Frontal cortex (tissue), 4 donors: ENCODE data around the gene IGLL1. TPM values are rescaled to one million over a fixed set of nuclear protein-coding genes. Genes with fewer than 3 reads are reported as not detected.
"Not testable (repeated sequence)": the region's sequence is repeated elsewhere in the genome, so short reads cannot be mapped to it uniquely, and the experiment has no call there.

Experiments used
- DNase-seq, 2 donors: peaks; one replicate each; pipeline ENCODE4 v3.0.0; 2012; ENCODE audit warnings: low spot score in 2 of 2
- FAIRE-seq: peaks from 2 replicates; lab custom pipeline; 2012; peaks lifted over from hg19 to GRCh38; lab: Jason Lieb, UNC
- total RNA-seq: library from RNA; depleted of rRNA; stranded (reverse); fragments of >200 nt; gene quantifications from one replicate; pipeline ENCODE4 v1.2.3, GENCODE V29; 2014
- donor health status: control.
- donor health status: control.
- donor health status: control.

Gene IGLL1
- total RNA-seq, 1 donor from 2014 or later: not detected

DNA sequence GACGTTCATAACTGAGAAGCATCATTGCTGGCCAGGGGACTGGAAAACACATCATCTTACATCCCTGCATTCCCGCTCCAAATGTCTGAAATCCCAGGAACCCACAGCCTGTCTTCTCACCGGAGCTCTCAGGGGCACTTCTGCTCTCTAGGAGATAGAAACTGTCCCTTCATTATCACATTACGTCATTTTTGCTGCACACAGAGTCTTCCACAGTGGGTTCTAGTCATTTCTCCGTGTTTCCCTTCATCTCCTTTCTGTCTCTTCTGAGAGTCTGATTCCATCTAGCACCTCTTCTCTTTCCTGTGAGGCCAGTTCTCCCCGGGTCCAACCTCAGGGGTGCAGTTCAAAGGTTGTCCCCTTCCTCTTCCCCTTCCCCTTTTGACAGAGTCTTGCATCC lies 15.8 kb upstream of the IGLL1 start:
- not testable (repeated sequence) for FAIRE-seq, DNase-seq

DNA sequence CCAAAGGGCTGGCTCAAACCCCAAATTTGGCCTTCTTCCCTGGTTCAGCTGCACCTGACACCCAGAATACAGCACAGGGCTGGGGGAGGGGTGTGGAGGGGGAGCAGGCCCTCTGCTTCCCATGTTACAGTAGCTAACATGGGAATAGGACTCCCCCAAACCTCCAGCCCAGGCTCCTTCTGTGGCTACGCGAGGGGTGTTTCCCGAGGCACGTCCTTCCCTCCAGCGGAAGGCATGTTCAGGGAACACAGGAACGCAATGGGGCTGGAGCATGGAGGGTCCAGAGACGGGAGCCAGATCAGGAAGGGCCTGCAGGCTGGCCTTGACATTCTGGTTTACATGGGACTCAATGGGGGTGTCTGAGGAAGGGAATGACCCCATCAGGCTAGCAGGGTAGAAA lies 11.8 kb upstream of the IGLL1 start:
- FAIRE-seq (no peak), DNase-seq (no peak)

DNA sequence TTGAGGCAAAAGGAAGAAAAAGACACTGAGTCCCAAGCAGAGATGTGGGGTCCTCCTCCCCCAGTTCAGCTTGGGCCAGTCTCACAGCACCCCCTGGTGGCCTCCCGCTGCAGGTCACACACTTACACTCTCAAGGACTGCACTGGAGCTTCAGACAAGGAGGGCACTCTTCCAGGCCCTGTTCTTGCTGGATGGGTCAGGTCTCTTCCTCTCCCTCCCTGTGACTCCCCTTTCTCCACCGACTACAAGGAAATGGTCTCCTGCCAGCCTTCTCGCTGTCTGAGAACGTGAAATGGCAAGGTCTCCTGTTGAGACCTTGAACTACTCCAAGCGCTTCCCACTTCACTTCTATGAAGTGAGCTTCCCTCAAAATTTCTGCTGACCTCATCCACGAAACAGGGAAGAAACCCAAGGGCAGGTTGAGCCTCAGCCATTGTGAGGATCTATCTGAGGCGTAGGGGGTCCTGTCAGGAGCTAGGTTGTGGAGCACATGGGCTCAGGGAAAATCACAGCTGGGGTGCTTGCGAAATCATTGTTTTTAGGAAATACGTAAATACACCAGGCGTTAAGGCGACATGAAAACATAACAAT lies 11.2 kb upstream of the IGLL1 start:
- DNase-seq: peak; percentile 38 to 65
- no peak for FAIRE-seq

DNA sequence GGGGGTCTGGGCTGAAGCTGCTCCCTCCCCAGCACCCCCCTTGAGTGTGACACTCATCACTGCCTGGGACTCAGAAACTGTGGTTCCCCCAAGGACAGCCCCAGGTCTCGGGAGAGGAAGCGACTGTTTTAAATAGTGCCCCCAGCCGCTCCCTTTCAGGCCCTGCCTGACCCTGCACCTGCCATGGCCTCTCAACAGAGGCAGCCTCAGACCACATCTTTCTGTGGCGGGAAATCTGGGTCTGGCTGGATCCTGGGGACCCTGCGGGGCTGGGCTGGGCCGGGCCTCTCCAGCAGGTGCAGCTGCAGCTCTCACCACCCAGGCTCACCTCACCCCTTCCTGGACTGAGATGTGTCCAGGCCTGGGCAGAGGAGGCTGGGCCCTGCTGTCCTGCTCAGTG lies 3.7 kb upstream of the IGLL1 start:
- no peak for DNase-seq
- no peak for FAIRE-seq

DNA sequence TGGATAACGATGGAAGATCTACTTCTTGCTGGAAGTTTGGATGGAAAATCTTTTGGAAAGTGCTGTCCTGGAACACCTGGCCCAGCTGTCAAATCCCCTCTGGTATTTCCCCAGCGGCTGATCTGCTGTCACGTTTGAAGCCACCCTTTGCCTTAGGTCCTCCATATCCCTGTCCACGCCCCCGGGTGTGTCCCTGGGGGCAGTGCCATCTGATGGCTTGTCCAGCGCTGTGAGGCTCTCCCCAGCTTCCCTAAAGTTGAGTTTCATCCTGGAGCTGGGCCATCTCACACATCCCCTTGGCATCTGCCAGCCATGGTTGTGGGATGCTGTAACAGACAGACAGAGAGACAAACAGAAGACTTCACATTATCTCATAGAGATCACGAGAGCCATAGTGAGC lies 3.1 kb upstream of the IGLL1 start:
- FAIRE-seq (no peak), DNase-seq (no peak)

GRCh38 chr22:23581260-23581650 lies 1.2 kb upstream of the IGLL1 start:
- FAIRE-seq: no peak
- DNase-seq: no peak

DNA sequence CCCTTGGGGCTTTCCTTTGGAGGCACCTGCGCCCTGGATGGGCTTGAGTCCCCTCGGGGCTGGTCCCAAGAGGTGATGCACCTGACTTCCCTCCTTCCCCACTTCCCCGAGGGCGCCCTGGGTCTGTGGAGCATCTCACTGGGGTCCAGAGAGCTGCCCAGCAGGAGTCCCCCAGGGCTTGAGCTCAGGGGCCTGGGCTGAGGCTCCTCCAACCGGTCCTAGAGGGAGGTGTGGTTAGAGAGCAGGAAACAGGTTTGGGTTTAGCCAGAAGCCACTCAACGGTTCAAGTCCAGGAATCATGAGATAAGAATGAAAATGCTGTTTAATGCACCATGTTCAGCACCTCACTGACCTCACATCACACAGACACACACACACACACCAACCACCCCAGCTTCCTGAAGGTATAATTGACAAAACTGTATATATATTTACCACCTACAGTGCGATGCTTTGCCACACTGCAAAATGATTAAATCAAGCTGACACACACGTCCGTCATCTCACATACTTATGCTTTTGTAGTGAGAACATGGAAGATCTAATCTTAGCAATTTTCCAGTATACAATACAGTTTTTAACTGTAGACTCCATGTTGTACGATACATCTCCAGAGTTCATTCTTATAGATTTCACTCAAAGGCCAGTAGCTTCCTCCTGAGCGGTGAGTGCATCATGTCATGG lies 628 bp upstream of the IGLL1 start:
- no peak for FAIRE-seq
- no peak for DNase-seq

GRCh38 chr22:23579280-23579679 lies 810 bp downstream of the IGLL1 start:
- DNase-seq (no peak), FAIRE-seq (no peak)

GRCh38 chr22:23578306-23578705 lies 1.8 kb downstream of the IGLL1 start:
- FAIRE-seq: no peak
- no peak for DNase-seq

DNA sequence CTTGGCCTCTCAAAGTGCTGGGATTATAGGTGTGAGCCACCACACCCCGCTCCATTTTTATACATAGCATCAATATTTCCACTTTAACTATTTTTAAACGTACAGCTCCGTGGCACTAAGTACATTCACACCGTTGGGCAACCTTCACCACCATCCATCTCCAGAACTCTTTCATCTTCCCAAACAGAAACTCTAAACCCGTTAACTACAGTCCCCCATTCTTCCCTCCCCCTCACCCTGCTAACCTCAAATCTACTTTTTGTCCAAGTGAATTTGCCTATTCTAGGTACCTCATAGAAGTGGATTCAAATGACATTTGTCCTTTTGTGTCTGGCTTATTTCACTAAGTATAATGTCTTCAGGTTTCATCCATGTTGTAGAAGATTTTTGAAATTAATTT lies 3.4 kb downstream of the IGLL1 start:
- FAIRE-seq: no peak
- no peak for DNase-seq

GRCh38 chr22:23575601-23576000 lies 4.5 kb downstream of the IGLL1 start:
- no peak for FAIRE-seq
- no peak for DNase-seq

DNA sequence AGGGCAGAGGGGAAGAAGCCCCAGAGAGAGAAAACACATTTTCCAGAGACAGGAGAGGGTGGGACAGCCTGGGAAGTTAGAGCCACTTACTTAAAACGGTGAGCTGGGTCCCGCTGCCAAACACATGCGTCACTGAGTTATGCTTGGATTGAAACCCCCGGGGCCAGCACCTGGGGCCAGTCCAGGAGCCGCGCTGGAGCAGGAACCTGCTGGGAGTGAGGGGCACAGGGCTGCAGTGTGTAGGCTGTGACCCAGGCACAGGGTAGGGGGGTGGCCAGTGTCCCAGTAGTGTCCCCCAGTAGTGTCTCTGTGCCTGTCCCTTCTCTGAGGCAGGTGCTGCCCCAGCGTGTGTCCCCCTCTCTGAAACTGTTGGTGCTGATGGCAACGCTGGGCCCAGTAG lies 5.2 kb downstream of the IGLL1 start:
- no peak for DNase-seq
- FAIRE-seq: no peak

- no peak for DNase-seq
Measured at GRCh38 chr22:23574371-23574811, 5.7 kb downstream of the IGLL1 start.

GRCh38 chr22:23573701-23574235 lies 6.3 kb downstream of the IGLL1 start:
- DNase-seq, FAIRE-seq: not testable (repeated sequence)

More at GRCh38 chr22:23574371-23574811, 5.7 kb downstream of the IGLL1 start:
- no peak for FAIRE-seq

DNA sequence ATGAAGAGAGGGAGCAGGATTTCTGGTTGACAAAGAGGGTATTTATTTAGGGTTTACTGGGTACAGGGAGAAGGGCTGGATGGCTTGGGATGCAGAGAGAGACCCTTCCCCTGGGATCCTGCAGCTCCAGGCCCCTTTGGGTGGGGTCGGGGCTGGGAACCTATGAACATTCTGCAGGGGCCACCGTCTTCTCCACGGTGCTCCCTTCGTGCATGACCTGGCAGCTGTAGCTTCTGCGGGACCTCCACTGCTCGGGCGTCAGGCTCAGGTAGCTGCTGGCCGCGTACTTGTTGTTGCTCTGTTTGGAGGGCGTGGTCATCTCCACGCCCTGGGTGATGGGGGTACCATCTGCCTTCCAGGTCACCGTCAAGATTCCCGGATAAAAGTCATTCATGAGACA lies 7.0 kb downstream of the IGLL1 start:
- FAIRE-seq: not testable (repeated sequence)

GRCh38 chr22:23571486-23571885 lies 8.6 kb downstream of the IGLL1 start:
- no peak for DNase-seq
- no peak for FAIRE-seq

More for the DNA sequence above, 7.0 kb downstream of the IGLL1 start:
- DNase-seq: not testable (repeated sequence)

DNA sequence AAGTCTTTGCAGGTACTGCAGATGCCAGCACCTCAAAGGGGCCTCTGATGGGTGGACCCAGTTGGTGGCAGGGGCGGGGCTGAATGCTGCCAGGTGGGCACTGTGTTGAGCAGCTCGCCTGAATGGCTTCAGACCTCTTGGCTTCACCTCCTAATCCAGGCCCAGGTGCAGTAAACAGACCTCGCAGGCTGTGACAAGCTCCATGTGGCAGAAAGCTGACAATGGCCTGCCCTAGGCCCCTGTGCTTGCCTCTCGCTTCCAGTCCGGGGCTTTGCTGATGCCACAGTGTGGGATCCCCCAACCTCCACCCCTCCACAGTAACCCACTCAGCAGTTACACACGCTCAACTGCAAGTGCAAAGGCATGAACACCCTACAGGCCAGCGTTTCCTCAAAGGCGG lies 9.4 kb downstream of the IGLL1 start:
- FAIRE-seq (no peak), DNase-seq (no peak)

DNA sequence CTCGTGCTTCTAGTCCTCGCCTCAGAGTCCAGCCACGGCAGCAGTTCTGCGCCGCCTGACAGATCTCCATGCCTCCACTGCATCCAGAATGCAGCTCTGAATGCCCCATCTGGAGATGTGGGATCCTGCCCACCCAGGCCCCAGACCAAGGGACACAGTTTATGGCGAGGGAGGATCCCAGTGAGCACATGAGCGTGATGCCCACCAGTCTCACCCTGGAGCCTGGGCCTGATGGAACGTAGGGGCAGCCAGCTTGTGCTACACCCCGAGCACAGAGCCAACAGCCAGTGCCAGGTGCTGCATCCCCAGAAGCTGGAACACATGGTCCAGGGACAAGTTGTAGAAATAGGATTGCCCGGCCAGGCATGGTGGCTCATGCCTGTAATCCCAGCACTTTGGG lies 10.4 kb downstream of the IGLL1 start:
- no peak for DNase-seq
- no peak for FAIRE-seq

DNA sequence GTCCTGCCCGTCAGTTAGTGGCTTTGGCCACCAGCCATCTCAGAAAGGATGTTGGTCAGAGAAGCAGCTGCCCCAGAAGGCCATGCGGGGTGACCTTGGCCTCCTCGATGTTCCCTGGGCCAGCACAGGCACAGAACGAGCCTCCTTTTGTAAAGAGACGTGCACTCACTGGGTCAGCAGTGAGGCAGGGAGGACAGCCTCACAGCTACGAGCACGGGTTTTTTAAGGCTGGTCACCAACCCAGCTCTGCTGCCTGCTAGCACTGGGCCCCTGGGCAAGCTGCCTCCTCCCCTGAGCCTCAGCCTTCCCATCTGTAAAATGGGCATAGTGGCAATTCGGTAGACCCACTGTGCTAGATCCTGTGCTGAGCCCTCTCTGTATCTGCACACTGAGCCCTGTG lies 10.8 kb downstream of the IGLL1 start:
- no peak for FAIRE-seq

GRCh38 chr22:23566705-23567475 lies 13.2 kb downstream of the IGLL1 start:
- DNase-seq (no peak), FAIRE-seq (no peak)

More for the DNA sequence above, 10.8 kb downstream of the IGLL1 start:
- no peak for DNase-seq
